AG09319 (cell line): ENCODE data around the gene RAE1.

ENCODE experiments used
- DNase-seq: peaks from one replicate; pipeline ENCODE4 v3.0.0-alpha.2; 2010; ENCODE audit warnings: low read depth; ENCODE audit errors: extremely low read depth
- TF ChIP-seq, protein P1 (sequence below): IDR thresholded peaks from 2 replicates; pipeline ENCODE4 v1.5.1; 2011; ENCODE audit warnings: low read depth, mild to moderate bottlenecking, inconsistent platforms, low read length, moderate library complexity

The RAE1 gene

DNA sequence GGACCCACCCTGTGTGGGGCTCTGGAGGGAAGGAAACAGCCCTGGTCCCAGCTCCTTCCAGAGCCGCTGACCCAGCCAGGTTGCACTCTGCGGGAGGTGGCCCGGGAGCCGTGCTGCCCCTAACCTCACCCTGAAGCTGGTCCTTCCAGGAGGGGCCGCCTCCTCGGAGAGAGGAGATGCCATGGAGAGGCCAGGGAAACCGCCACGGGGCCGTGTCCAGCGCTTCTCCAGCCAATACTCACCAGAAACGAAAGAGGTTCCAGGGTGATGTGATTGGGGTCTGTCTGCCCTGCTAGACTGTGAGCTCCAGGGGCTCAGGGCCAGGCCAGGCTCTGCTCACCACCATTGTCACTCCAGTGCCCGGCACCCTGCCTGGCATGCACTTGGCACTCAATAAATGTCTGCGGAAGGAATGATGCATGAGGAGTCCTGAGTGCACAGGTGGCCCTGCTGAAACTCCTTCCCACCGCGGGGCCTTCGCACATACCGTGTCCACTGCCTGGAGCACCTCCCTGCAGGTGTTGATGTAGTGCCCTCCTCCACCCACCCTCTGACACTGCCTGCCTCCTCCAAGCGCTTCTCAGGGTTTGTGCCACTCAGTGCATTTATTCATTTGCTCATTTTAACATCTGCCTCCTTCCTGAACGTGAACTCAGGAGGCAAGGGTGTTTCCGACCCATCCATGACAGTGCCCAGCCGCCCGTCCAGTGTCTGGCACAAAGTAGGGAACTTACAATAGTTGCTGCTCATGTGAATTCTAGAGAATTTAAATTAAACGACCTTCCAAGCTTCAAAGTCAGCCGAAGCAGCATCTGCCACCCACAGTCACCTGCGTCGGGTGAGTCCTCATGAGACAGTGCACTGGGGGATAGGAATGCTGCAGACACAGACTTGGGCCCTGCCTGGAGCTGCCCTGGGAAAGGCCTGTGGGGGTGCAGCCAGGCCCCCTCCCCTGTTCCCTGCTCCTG is 70.5 kb downstream of the RAE1 start:
- TF ChIP-seq, protein P1, sequence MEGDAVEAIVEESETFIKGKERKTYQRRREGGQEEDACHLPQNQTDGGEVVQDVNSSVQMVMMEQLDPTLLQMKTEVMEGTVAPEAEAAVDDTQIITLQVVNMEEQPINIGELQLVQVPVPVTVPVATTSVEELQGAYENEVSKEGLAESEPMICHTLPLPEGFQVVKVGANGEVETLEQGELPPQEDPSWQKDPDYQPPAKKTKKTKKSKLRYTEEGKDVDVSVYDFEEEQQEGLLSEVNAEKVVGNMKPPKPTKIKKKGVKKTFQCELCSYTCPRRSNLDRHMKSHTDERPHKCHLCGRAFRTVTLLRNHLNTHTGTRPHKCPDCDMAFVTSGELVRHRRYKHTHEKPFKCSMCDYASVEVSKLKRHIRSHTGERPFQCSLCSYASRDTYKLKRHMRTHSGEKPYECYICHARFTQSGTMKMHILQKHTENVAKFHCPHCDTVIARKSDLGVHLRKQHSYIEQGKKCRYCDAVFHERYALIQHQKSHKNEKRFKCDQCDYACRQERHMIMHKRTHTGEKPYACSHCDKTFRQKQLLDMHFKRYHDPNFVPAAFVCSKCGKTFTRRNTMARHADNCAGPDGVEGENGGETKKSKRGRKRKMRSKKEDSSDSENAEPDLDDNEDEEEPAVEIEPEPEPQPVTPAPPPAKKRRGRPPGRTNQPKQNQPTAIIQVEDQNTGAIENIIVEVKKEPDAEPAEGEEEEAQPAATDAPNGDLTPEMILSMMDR = no peak
- DNase-seq = no peak

DNA sequence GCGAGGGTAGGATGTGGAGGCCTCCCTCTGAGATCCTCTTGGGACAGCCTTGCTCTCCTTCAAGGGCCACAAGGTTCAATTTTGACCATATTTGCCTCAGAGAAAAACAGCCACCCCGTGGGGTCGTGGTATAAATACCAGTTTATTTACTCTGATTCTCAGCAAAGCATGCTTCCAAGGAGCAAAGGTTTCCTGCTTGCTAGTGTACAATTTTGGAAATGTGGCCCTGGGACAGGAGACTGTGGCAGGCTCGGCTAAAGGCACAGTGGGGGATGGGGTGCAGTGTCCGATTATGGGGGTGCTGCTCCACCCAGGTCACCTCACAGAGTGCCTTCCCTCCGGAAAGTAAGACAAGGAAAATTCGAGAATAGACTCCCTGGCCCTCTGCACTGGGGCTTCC is 71.2 kb downstream of the RAE1 start:
- TF ChIP-seq, protein P1 = no peak
- no peak for DNase-seq

DNA sequence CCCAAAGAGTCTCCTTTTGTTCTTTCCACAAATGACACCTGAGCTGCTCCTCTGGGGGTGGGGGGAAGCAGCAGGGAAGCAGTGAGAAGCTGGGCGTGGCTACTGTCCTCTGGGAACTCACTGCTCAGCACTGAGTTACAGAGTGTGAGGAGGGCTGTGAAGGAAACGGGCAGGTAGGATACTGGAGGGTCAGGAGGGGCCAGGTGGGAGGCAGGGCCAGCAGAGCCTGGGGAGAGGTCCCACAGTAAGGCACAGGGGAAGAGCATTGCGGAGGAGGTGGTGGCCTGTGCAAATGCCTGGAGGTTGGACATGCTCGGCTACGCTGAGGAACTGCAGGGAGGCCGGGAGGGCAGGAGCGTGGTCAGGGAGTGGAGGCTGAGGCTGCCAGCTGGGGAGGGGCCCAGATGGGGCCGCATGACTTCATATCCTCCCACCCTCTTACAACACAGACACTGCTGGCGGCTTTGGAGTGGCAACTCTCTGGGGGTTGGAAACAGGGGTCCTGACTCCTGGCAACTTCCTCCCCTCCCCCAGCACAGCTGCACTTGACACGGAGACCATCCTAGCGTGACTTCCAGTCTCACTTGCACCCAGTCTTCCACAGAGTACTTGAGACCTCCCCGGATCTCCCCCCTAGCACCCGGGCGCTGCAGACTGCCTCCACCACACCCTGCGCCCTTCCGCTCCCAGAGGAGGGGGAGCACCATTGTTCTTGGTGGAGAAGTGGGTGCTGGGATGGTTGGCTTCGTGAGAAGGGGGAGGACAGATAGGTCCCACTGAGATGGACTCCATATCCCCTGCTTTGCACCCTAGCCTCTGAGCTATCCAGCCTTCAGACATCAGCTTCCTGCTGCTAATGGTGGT is 74.3 kb downstream of the RAE1 start:
- TF ChIP-seq, protein P1 = no peak
- no peak for DNase-seq

DNA sequence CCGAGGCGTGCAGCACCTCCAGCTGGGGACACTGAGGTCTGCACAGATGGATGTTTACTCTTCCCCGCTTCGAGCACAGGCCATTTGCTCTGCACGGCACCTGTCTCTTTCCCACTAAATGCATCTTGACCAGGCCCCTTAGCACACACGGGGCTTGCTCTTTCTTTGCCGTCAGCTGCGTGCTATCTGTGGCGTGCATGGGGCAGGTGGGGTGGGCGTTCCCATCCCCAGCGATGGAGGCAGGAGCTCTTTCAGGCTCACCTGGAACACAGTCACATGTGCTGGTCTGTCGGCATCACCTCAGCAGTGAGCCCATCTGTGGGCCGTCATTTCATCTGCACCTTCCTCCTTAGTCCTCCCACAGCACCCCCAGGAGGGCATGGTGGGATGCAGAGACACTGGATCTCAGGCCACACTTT is 75.2 kb downstream of the RAE1 start:
- no peak for DNase-seq
- TF ChIP-seq, protein P1 = no peak

DNA sequence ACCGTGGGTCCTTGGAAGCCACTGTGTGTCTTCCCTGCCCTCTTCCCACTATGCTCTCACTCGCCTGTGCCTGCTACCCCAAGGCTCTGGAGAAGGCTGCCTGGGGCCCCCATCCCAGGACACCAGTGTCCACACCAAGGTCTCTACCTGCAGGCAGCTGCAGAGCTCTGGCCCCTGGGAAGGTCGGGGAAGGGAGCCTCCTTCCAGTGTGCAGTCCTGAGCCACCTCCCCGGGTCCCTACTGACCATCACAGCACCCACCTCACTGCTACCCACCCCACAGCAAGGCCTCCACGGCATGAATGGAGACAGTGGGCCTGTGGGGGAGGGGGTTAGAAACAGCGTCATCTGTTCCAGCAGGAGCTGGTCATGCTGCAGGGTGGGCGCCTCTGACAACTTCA is 75.8 kb downstream of the RAE1 start:
- no peak for DNase-seq
- TF ChIP-seq, protein P1 = no peak

DNA sequence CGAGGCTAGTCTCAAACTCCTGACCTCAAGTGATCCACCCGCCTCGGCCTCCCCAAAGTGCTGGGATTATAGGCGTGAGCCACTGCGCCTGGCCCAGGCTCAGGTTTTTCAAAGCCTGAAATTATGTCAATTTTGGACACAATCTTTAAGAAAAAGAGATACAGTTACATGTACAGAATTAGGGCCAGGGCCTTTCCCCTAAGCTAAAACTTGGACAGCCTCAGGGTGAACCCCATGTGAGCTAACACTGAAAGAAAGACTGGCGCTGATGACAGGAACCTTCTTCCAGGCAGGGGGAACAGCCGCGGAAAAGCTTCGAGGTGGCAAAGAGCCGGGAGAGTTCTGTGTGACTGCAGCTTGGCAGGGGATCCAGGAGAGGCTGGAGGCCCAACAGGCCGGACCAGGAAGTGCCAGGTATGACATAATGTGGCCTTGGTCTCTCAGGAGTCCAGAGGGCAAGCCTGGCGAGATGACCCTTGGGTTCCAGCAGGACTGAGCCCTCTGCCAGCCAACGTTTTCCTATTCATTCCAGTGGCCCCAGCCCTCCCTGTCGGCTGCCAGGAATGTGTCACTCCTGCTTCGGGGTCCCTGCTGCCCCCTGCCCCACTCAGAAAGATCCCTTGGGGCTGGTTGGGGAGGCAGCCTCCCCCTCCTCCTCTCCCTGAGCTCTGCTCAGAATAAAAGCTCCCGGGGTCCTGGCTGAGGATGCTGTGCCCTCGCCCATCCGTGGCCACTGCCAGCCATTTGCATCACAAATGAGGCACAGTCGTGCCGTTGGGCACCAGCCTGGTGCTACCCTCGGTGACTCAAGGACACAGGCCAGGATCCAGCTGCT is 77.5 kb downstream of the RAE1 start:
- no peak for DNase-seq

More for the DNA sequence above, 77.5 kb downstream of the RAE1 start:
- TF ChIP-seq, protein P1 = no peak
